ENCODE data around the gene OR6S1.

The OR6S1 gene

DNA sequence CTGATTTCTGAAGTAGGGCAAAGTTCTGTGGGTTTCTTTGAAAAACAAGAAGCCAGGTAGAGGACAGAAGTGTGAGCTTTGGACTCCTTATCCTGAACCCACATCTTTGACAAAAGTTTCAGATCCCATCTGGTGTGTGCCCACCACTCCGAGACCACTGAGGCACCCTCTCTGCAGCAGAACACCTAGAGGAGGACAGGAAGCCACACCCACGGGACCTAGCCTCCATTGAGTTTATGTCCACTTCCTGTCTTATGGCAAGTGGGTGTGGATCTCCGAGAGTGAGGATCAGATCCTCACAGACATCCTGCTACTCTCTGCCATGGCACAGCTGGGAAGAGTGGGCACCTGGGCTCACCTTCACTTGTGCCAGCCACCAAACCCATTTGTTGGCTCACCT is 16.8 kb upstream of the OR6S1 start:
- Histone ChIP-seq H3K36me3 (no peaks in the 10 kb centered on the region), H3K27ac (no peak overlapping the region), H3K9me3 (no peaks in the 10 kb centered on the region), H3K4me1 (peaks cover 0 to 5% (median 4%) of the 10 kb centered on the region in 4 donors), H3K4me3 (no peak overlapping the region), H3K27me3 (peaks cover 0 to 78% of the 10 kb centered on the region in 2 donors)
- intact Hi-C loops (cut with DNase I; ENCODE audit: low total_unique reads): no loop called here
- TF ChIP-seq, protein P1, sequence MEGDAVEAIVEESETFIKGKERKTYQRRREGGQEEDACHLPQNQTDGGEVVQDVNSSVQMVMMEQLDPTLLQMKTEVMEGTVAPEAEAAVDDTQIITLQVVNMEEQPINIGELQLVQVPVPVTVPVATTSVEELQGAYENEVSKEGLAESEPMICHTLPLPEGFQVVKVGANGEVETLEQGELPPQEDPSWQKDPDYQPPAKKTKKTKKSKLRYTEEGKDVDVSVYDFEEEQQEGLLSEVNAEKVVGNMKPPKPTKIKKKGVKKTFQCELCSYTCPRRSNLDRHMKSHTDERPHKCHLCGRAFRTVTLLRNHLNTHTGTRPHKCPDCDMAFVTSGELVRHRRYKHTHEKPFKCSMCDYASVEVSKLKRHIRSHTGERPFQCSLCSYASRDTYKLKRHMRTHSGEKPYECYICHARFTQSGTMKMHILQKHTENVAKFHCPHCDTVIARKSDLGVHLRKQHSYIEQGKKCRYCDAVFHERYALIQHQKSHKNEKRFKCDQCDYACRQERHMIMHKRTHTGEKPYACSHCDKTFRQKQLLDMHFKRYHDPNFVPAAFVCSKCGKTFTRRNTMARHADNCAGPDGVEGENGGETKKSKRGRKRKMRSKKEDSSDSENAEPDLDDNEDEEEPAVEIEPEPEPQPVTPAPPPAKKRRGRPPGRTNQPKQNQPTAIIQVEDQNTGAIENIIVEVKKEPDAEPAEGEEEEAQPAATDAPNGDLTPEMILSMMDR (IDR thresholded peaks at IDR 0.05): no peak
- no peak for DNase-seq

DNA sequence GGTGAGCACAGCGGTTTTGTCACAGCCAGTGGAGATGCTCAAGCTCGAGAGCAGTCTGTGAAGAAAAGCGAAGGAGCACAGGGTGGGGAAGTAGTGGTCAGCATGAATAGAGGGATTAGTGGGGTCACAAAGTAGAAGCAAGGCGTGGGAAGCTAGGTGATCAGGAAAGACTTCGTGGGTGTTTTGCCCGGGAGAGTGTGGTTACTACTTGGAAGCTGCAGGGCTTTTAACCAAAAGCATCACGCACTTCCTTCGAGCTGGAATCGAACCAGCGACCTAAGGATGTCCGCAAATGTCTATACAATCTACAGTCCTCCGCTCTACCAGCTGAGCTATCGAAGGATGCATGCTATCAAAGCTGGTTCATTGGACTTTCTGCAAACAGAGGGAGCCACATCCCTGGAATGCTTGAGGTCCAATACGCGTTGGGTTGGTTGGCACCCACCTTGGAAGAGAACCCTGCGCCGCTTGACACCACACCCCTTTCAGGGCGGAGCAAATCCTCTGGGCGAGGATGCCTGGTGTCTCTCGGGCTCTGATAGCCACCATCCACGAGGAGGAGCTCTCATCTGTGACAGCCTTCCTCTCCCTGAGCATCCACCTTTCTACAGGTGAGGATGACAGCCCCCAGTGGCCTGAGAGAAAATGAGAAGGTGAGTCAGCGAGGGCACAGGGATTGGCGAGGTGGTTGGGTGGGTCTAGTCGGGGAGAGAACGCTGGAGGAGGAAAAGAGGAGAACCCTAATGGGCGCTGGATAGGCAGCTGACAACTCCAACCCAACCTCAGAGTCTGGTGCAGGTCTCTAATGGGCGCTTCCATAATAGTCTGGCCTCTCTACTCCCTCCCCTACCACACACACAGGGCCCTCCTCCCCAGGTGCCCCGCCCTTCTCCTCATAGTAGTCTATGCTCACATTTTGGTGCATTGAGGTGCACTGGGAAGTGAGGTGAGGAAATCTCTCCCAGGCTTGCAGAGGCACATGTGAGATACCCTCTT is 16.0 kb upstream of the OR6S1 start:
- H3K27me3 ChIP-seq: peaks cover 0 to 84% of the 10 kb centered on the region in 2 donors

DNA sequence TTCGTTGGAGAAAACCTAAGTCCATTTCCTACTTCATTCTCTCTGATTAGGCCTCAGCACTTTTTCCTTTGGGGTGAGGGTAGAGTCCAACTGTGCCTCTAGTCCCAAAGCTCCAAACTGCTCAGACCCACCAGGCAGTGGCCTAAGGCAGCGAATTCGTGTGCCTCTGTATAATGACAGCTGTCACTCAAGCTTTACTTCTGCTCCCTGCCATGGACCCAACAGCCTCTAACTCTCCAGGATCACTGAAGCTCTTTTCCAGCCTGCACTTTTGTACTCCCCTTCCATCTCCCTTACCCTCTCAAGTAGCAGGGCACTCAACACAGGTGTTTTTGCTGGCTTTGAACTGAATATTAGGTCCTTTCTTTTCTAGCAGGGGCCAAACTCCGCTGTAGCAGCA is 14.8 kb upstream of the OR6S1 start:
- H3K4me1 ChIP-seq: peaks cover 0 to 7% (median 0%) of the 10 kb centered on the region in 4 donors
- no peaks in the 10 kb centered on the region for H3K36me3 ChIP-seq
- no peak overlapping the region for H3K27ac ChIP-seq
- no peak for DNase-seq
- intact Hi-C loops (cut with DNase I; ENCODE audit: low total_unique reads): no loop called here
- H3K9me3 ChIP-seq: no peaks in the 10 kb centered on the region
- TF ChIP-seq, protein P1 (IDR thresholded peaks at IDR 0.05): no peak
- peaks cover 0 to 90% of the 10 kb centered on the region in 2 donors for H3K27me3 ChIP-seq
- H3K4me3 ChIP-seq: no peak overlapping the region

More for the DNA sequence above, 16.0 kb upstream of the OR6S1 start:
- H3K36me3 ChIP-seq: no peaks in the 10 kb centered on the region
- H3K27ac ChIP-seq: no peak overlapping the region
- intact Hi-C loops (cut with DNase I; ENCODE audit: low total_unique reads): no loop called here
- peaks cover 0 to 7% (median 0%) of the 10 kb centered on the region in 4 donors for H3K4me1 ChIP-seq
- no peak for DNase-seq
- TF ChIP-seq, protein P1 (IDR thresholded peaks at IDR 0.05): no peak
- H3K9me3 ChIP-seq: no peaks in the 10 kb centered on the region
- no peak overlapping the region for H3K4me3 ChIP-seq

DNA sequence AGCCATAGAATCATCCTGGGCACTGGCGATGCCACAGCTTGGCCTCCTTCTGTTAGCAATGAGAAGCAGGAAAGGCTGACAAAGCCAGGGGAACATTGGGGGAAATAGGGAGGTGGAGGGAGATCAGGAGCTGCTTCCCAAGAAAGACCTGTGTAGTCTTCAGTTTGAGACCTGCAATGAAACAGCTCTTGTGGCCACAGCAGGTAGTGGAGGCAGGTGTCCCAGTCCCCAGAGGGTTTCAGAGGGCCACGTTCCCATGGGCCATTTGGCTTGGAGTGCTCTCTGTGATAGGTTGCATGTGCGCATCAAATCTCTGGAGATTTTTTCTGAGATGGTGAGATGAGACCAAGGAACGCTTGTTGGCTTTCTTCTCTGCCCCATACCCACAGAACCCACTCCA is 14.4 kb upstream of the OR6S1 start:
- intact Hi-C loops (cut with DNase I; ENCODE audit: low total_unique reads): no loop called here
- Histone ChIP-seq H3K27me3 (peaks cover 0 to 89% of the 10 kb centered on the region in 2 donors), H3K4me3 (no peak overlapping the region), H3K4me1 (peaks cover 0 to 7% (median 0%) of the 10 kb centered on the region in 4 donors), H3K9me3 (no peaks in the 10 kb centered on the region), H3K36me3 (no peaks in the 10 kb centered on the region), H3K27ac (no peak overlapping the region)
- TF ChIP-seq, protein P1 (IDR thresholded peaks at IDR 0.05): no peak
- DNase-seq: no peak

DNA sequence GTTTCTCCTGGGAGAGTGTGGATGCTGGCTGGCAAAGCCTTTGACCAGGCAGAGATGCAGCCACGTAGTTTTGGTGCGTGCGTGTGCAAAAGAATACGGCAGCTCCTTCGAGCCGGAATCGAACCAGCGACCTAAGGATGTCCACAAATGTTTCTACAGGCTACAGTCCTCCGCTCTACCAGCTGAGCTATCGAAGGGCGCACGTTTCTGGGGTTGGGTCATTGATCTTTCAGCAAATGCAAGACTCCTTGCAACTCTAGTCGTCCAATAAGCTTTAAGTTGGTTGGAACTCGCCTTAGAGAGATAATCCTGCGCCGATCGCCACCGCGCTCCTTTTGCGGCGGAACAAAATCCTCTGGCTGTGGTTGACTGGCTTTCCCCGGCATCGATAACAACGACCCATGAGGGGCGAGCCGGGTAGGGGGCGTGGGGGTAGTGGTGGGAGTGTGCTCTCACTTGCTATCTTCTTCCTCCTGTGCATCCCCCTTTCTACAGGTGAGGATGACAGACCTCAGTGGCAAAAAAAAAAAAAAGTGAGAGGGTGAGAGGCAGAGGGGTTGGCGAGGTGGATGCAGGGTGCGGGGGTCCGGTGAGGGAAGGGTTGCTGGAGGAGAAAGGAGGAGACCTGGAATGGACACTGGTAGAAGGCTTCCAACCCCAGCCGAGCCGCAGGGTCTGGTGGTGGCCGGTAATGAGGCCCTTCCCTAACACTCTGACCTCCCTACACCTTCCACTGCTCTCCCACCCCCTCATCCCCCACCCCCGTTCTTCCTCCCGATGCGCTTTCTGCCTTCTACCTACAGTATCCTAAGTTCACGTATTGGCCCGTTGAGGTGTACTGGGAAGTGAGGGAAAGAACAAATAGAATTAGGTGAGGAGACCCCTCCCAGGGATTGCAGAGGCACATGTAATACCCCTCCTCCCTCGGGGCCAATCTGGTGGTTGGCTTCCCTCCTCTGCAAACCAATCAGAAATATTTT is 11.8 kb upstream of the OR6S1 start:
- H3K4me3 ChIP-seq: no peak overlapping the region
- intact Hi-C loops (cut with DNase I; ENCODE audit: low total_unique reads): no loop called here

More for the DNA sequence above, 11.8 kb upstream of the OR6S1 start:
- TF ChIP-seq, protein P1 (IDR thresholded peaks at IDR 0.05): no peak
- H3K27me3 ChIP-seq: peaks cover 0 to 83% of the 10 kb centered on the region in 2 donors
- H3K9me3 ChIP-seq: no peaks in the 10 kb centered on the region
- DNase-seq: no peak
- H3K27ac ChIP-seq: no peak overlapping the region
- H3K4me1 ChIP-seq: peaks cover 0 to 7% (median 0%) of the 10 kb centered on the region in 4 donors
- H3K36me3 ChIP-seq: no peaks in the 10 kb centered on the region

All from tibial artery (tissue), 4 donors.